HepG2 (cell line): ENCODE data around the gene C1orf35. TPM values are rescaled to one million over a fixed set of nuclear protein-coding genes. Genes with fewer than 3 reads are reported as not detected.

Source experiments
- HDAC2 ChIP-seq: sonication (generic); formaldehyde crosslinking; IDR thresholded peaks from 2 replicates; pipeline ENCODE4 v1.4.0; 2020; ENCODE audit warnings: missing genetic modification reagents
- PHF8 ChIP-seq: sonication (generic); formaldehyde crosslinking; IDR thresholded peaks from 2 replicates; pipeline ENCODE4 v1.5.0; 2020; ENCODE audit warnings: missing genetic modification reagents
- ZFP62 ChIP-seq: sonication (generic); formaldehyde crosslinking; IDR thresholded peaks from 2 replicates; pipeline ENCODE4 v1.4.0; 2020; ENCODE audit warnings: missing genetic modification reagents
- ZNF383 ChIP-seq: sonication (generic); formaldehyde crosslinking; IDR thresholded peaks from 2 replicates; pipeline ENCODE4 v1.4.0; 2020; ENCODE audit warnings: missing genetic modification reagents, mild to moderate bottlenecking, borderline replicate concordance
- ZNF446 ChIP-seq: sonication (generic); formaldehyde crosslinking; IDR thresholded peaks from 2 replicates; pipeline ENCODE4 v1.5.0; 2020; ENCODE audit warnings: mild to moderate bottlenecking, missing genetic modification reagents
- ZNF749 ChIP-seq: sonication (generic); formaldehyde crosslinking; IDR thresholded peaks from 2 replicates; pipeline ENCODE4 v1.8.0; 2022; ENCODE audit warnings: mild to moderate bottlenecking, missing genetic modification reagents, moderate library complexity, borderline replicate concordance
- polyA plus RNA-seq, 8 experiments: library from polyadenylated mRNA; depleted of rRNA in 3 of 8; stranded (reverse) in 7 of 8; unstranded in 1 of 8; fragments of >200 nt; fragmentation: Illumina TruSeq in 4 of 8; extraction: Trizol in 4 of 8; gene quantifications; 2 replicates each; pipeline versions ENCODE4 v1.2.1 to v1.2.3, GENCODE V29; 2011 to 2016; ENCODE audit warnings: low read depth in 4 of 8, missing spikeins in 1 of 8, mixed read lengths in 1 of 8; ENCODE audit not compliant: insufficient read depth in 1 of 8
- total RNA-seq, 5 experiments: library from RNA; depleted of rRNA; stranded (reverse); fragments of >200 nt; fragmentation: Illumina TruSeq; extraction: Trizol; gene quantifications; 2 replicates each; pipeline ENCODE4 v1.2.3, GENCODE V29; 2016; ENCODE audit warnings: low read depth in 1 of 5
- TF ChIP-seq, protein P1 (sequence below): sonication (generic); formaldehyde crosslinking; IDR thresholded peaks from 2 replicates; pipeline ENCODE4 v1.4.0; 2020; ENCODE audit warnings: mild to moderate bottlenecking, missing genetic modification reagents
- TF ChIP-seq, protein P2 (sequence below): sonication (generic); formaldehyde crosslinking; conservative IDR thresholded peaks from 2 replicates; pipeline ENCODE4 v1.5.0; 2020; ENCODE audit warnings: missing genetic modification reagents
- TF ChIP-seq, protein P3 (sequence below): sonication (generic); formaldehyde crosslinking; IDR thresholded peaks from 2 replicates; pipeline ENCODE4 v1.5.0; 2020; ENCODE audit warnings: missing genetic modification reagents
- TF ChIP-seq, protein P4 (sequence below): IDR thresholded peaks from 2 replicates; pipeline ENCODE4 v1.6.1; 2018; ENCODE audit warnings: missing genetic modification reagents
- TF ChIP-seq, protein P5 (sequence below): IDR thresholded peaks from 2 replicates; pipeline ENCODE4 v1.6.1; 2016; ENCODE audit warnings: low read depth, missing genetic modification reagents, missing compliant biosample characterization

The C1orf35 gene
- total and polyA plus RNA-seq, 2 of the 13 experiments (the other 11 are each of a cell fraction or from before 2014, with no cell fraction given) = 8.1 to 19.3 TPM

DNA sequence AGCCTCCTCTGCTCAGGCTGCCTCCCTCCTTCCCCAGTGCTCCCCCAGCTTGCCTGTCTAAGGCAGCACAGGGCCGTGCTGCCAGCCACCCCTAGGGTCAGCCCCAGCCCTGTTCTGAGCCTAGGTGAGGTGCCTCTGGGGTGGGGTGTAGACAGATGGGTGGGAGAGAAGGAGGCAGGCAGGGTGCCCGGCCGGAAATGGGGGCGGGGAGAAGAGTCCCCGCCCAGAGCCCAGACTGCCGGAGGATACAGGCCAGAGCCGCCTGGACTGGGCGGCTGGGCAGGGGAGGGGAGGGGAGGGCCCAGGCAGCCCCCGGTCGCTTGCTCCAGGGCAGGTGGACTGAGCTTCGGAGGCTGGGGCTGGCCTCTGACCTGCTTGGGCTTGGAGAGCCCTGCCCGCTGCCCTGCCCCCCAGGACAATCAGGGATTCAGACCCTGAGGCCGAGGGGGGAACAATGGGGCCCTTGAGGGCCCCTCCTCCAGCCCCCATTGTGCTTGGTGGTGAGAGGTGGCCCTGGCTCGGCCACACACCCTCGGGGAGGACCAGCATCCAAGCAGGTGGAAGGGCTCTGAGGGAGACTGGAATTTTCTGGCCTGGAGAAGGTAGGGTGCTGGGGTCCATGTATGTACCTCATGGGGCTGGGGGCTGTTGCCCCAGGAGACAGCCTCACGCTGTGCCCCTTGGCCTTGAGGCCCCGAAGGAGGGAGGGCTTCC, 46.4 kb upstream of the C1orf35 start, which contains the start of gene GJC2 (continued):
- TF ChIP-seq, protein P1, sequence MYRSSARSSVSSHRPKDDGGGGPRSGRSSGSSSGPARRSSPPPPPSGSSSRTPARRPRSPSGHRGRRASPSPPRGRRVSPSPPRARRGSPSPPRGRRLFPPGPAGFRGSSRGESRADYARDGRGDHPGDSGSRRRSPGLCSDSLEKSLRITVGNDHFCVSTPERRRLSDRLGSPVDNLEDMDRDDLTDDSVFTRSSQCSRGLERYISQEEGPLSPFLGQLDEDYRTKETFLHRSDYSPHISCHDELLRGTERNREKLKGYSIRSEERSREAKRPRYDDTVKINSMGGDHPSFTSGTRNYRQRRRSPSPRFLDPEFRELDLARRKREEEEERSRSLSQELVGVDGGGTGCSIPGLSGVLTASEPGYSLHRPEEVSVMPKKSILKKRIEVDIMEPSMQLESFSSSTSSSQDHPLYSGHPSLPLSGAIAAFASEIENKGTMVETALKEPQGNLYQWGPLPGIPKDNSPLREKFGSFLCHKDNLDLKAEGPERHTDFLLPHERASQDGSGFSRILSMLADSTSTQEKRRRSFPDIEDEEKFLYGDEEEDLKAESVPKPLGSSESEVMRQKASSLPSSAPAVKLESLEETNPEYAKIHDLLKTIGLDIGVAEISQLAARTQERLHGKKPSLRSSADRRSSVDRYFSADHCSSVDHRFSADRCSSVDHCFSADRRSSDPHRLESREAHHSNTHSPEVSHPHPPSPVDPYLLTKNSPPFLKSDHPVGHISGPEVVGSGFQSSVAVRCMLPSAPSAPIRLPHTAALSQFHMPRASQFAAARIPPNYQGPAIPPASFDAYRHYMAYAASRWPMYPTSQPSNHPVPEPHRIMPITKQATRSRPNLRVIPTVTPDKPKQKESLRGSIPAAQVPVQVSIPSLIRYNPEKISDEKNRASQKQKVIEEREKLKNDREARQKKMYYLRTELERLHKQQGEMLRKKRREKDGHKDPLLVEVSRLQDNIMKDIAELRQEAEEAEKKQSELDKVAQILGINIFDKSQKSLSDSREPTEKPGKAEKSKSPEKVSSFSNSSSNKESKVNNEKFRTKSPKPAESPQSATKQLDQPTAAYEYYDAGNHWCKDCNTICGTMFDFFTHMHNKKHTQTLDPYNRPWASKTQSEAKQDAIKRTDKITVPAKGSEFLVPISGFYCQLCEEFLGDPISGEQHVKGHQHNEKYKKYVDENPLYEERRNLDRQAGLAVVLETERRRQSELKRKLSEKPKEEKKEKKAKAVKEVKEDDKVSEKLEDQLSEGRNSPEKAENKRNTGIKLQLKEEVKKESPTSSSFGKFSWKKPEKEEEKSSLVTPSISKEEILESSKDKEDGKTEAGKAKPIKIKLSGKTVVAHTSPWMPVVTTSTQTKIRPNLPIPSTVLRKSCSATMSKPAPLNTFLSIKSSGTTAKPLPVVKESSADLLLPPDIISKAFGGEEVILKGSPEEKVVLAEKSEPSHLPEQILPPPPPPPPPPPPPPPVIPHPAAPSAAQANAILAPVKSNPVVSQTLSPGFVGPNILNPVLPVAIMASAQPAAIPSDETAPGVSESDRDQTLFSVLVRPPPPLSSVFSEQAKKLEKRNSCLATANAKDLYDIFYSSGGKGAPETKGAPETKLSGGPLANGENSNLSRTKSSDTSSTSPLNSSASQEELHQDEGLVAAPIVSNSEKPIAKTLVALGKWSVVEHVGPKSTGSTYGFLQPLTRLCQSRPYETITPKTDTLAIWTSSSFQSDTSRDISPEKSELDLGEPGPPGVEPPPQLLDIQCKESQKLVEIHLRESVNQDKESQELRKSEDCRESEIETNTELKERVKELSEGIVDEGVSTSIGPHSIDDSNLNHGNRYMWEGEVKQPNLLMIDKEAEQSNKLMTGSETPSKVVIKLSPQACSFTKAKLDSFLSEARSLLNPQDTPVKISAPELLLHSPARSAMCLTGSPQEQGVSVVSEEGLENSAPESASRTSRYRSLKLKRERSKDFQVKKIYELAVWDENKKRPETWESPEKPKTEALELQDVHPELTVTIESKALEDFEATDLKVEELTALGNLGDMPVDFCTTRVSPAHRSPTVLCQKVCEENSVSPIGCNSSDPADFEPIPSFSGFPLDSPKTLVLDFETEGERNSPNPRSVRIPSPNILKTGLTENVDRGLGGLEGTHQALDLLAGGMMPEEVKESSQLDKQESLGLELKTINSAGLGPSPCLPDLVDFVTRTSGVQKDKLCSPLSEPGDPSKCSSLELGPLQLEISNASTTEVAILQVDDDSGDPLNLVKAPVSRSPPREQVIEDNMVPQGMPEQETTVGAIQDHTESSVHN (CRISPR knock-in tag) = no peak
- TF ChIP-seq, protein P2, sequence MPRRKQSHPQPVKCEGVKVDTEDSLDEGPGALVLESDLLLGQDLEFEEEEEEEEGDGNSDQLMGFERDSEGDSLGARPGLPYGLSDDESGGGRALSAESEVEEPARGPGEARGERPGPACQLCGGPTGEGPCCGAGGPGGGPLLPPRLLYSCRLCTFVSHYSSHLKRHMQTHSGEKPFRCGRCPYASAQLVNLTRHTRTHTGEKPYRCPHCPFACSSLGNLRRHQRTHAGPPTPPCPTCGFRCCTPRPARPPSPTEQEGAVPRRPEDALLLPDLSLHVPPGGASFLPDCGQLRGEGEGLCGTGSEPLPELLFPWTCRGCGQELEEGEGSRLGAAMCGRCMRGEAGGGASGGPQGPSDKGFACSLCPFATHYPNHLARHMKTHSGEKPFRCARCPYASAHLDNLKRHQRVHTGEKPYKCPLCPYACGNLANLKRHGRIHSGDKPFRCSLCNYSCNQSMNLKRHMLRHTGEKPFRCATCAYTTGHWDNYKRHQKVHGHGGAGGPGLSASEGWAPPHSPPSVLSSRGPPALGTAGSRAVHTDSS = no peak
- no peak for TF ChIP-seq ZFP62 (CRISPR knock-in tag)
- TF ChIP-seq ZNF383 (CRISPR knock-in tag) = no peak
- TF ChIP-seq, protein P3, sequence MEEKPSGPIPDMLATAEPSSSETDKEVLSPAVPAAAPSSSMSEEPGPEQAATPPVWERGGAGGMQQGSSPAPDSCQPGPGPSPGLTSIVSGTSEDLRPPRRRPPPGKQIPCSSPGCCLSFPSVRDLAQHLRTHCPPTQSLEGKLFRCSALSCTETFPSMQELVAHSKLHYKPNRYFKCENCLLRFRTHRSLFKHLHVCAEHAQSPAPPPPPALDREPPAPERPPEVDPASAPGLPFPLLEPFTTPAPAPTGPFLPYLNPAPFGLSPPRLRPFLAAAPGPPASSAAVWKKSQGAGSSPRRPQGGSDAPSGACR (CRISPR knock-in tag) = no peak
- TF ChIP-seq HDAC2 (CRISPR knock-in tag) = no peak
- TF ChIP-seq, protein P4, sequence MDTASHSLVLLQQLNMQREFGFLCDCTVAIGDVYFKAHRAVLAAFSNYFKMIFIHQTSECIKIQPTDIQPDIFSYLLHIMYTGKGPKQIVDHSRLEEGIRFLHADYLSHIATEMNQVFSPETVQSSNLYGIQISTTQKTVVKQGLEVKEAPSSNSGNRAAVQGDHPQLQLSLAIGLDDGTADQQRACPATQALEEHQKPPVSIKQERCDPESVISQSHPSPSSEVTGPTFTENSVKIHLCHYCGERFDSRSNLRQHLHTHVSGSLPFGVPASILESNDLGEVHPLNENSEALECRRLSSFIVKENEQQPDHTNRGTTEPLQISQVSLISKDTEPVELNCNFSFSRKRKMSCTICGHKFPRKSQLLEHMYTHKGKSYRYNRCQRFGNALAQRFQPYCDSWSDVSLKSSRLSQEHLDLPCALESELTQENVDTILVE = 0 out of 2 replicates have a peak, but pooled peaks have one; percentile 30
- TF ChIP-seq, protein P5, sequence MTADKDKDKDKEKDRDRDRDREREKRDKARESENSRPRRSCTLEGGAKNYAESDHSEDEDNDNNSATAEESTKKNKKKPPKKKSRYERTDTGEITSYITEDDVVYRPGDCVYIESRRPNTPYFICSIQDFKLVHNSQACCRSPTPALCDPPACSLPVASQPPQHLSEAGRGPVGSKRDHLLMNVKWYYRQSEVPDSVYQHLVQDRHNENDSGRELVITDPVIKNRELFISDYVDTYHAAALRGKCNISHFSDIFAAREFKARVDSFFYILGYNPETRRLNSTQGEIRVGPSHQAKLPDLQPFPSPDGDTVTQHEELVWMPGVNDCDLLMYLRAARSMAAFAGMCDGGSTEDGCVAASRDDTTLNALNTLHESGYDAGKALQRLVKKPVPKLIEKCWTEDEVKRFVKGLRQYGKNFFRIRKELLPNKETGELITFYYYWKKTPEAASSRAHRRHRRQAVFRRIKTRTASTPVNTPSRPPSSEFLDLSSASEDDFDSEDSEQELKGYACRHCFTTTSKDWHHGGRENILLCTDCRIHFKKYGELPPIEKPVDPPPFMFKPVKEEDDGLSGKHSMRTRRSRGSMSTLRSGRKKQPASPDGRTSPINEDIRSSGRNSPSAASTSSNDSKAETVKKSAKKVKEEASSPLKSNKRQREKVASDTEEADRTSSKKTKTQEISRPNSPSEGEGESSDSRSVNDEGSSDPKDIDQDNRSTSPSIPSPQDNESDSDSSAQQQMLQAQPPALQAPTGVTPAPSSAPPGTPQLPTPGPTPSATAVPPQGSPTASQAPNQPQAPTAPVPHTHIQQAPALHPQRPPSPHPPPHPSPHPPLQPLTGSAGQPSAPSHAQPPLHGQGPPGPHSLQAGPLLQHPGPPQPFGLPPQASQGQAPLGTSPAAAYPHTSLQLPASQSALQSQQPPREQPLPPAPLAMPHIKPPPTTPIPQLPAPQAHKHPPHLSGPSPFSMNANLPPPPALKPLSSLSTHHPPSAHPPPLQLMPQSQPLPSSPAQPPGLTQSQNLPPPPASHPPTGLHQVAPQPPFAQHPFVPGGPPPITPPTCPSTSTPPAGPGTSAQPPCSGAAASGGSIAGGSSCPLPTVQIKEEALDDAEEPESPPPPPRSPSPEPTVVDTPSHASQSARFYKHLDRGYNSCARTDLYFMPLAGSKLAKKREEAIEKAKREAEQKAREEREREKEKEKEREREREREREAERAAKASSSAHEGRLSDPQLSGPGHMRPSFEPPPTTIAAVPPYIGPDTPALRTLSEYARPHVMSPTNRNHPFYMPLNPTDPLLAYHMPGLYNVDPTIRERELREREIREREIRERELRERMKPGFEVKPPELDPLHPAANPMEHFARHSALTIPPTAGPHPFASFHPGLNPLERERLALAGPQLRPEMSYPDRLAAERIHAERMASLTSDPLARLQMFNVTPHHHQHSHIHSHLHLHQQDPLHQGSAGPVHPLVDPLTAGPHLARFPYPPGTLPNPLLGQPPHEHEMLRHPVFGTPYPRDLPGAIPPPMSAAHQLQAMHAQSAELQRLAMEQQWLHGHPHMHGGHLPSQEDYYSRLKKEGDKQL (CRISPR knock-in tag) = no peak
- TF ChIP-seq ZNF749 (CRISPR knock-in tag) = no peak
- TF ChIP-seq ZNF446 (CRISPR knock-in tag) = no peak
- no peak for TF ChIP-seq PHF8 (CRISPR knock-in tag)
